Calu3 (cell line): ENCODE measurements around the gene GIPC3. TPM values are rescaled to one million over a fixed set of nuclear protein-coding genes. Genes with fewer than 3 reads are reported as not detected.

Experiments used
- BruUV-seq: library from RNA; stranded (reverse); fragments of 400-500 nt; replicated peaks from 2 replicates; lab custom pipeline; 2021; lab: Mats Ljungman, UMichigan
- CTCF ChIA-PET: fragments of 300-600 bp; sonication (Branson Sonifier 250); formaldehyde crosslinking; loops from one replicate; lab custom pipeline; 2022; ENCODE audit warnings: antibody characterized with exemption; lab: Charles Lee
- DNase-seq: peaks from one replicate; pipeline ENCODE4 v3.0.0; 2022
- H3K27ac Mint-ChIP-seq: one replicate; pipeline ENCODE4 v1.8.0; 2022; ENCODE audit warnings: mixed read lengths; ENCODE audit not compliant: unreplicated experiment
- H3K27me3 Mint-ChIP-seq: one replicate; pipeline ENCODE4 v1.8.0; 2022; ENCODE audit warnings: mixed read lengths; ENCODE audit not compliant: unreplicated experiment
- H3K36me3 Mint-ChIP-seq: one replicate; pipeline ENCODE4 v1.8.0; 2022; ENCODE audit warnings: mild to moderate bottlenecking, moderate library complexity, mixed read lengths; ENCODE audit not compliant: insufficient read depth, unreplicated experiment
- H3K4me1 Mint-ChIP-seq: one replicate; pipeline ENCODE4 v1.8.0; 2022; ENCODE audit warnings: mild to moderate bottlenecking, low read depth, mixed read lengths; ENCODE audit not compliant: unreplicated experiment
- H3K4me3 Mint-ChIP-seq: one replicate; pipeline ENCODE4 v1.8.0; 2022; ENCODE audit warnings: mild to moderate bottlenecking, low read depth, moderate library complexity, mixed read lengths; ENCODE audit not compliant: unreplicated experiment
- H3K9me3 Mint-ChIP-seq: one replicate; pipeline ENCODE4 v1.8.0; 2022; ENCODE audit warnings: low read depth, mixed read lengths; ENCODE audit not compliant: unreplicated experiment
- CTCF ChIP-seq: fragments of 200-600 bp; IDR thresholded peaks from one replicate; pipeline ENCODE4 v1.8.0; 2022; ENCODE audit warnings: antibody characterized with exemption; ENCODE audit not compliant: unreplicated experiment
- intact Hi-C: fragments of 100-400 bp; cut with micrococcal nuclease; formaldehyde crosslinking; loops from one replicate; pipeline ENCODE4 v1.10.0; 2022; ENCODE audit not compliant: unreplicated experiment
- total RNA-seq: library from RNA; stranded (reverse); gene quantifications from 2 replicates; pipeline ENCODE4 v1.2.3, GENCODE V29; 2022

Gene GIPC3
- total RNA-seq, 1 experiment from 2014 or later: not detected

- no TSS peak for BruUV-seq
- Mint-ChIP-seq H3K36me3 (peaks cover 66% of the 10 kb centered on the region), H3K9me3 (no peaks in the 10 kb centered on the region), H3K27ac (peak overlapping the region; percentile 37), H3K27me3 (no peaks in the 10 kb centered on the region), H3K4me3 (no peak overlapping the region), H3K4me1 (no peaks in the 10 kb centered on the region)
- no peak for DNase-seq
- intact Hi-C loops: no loop called here
- CTCF ChIA-PET: interaction anchor here (0.6 to 1.0 kb wide), 2 partner anchors 8 to 28 kb away, joined by 3 read pairs; no protein-coding TSS in a partner anchor
- no peak for TF ChIP-seq CTCF
Measured at GRCh38 chr19:3537101-3537437, 48.2 kb upstream of the GIPC3 start.

GRCh38 chr19:3537438-3538240 is 47.6 kb upstream of the GIPC3 start:
- intact Hi-C loops: no loop called here
- BruUV-seq: no TSS peak
- Mint-ChIP-seq H3K9me3 (no peaks in the 10 kb centered on the region), H3K4me3 (no peak overlapping the region), H3K36me3 (peaks cover 61% of the 10 kb centered on the region), H3K27me3 (no peaks in the 10 kb centered on the region), H3K4me1 (no peaks in the 10 kb centered on the region), H3K27ac (peak overlapping the region; percentile 37)
- TF ChIP-seq CTCF: no peak
- CTCF ChIA-PET: no interaction called here
- DNase-seq: no peak

GRCh38 chr19:3538258-3538929 is 46.9 kb upstream of the GIPC3 start:
- Mint-ChIP-seq H3K27me3 (no peaks in the 10 kb centered on the region), H3K27ac (peak overlapping the region; percentile 37), H3K36me3 (peaks cover 55% of the 10 kb centered on the region), H3K4me3 (no peak overlapping the region), H3K9me3 (no peaks in the 10 kb centered on the region), H3K4me1 (no peaks in the 10 kb centered on the region)
- CTCF ChIA-PET: no interaction called here
- DNase-seq: no peak
- TF ChIP-seq CTCF: no peak
- BruUV-seq: no TSS peak
- intact Hi-C loops: no loop called here

- Mint-ChIP-seq H3K27ac (peak within 1 kb of the TSS; percentile 37), H3K4me3 (no peak within 1 kb of the TSS), H3K27me3 (no peaks in the 10 kb centered on the region), H3K4me1 (no peaks in the 10 kb centered on the region), H3K9me3 (no peaks in the 10 kb centered on the region), H3K36me3 (peaks cover 53% of the 10 kb centered on the region)
- no peak for DNase-seq
- intact Hi-C loops: no loop called here
- TF ChIP-seq CTCF: no peak
- CTCF ChIA-PET: interaction anchor here (0.6 kb wide), 1 partner anchor 54 kb away, joined by 4 read pairs; no protein-coding TSS in a partner anchor
- BruUV-seq: no TSS peak
Measured at GRCh38 chr19:3538965-3539755, 46.1 kb upstream of the GIPC3 start, which contains the start of gene TEKTIP1. TEKTIP1 (plus strand) TSS chr19:3539174; CDS start chr19:3539178, 4 bp downstream.
